ENCODE measurements around the gene PCSK5. TPM values are rescaled to one million over a fixed set of nuclear protein-coding genes. Genes with fewer than 3 reads are reported as not detected.
A peak's percentile ranks its signal among the peaks of the same experiment; 100 is the strongest.

PCSK5 gene
- total RNA-seq, 4 donors from 2014 or later, result 9.6 to 41.8 (median 15.1) TPM

- H3K9me3 ChIP-seq, result no peaks in the 10 kb centered on the region
- no peaks in the 10 kb centered on the region for H3K27me3 ChIP-seq
- no peaks in the 10 kb centered on the region for H3K36me3 ChIP-seq
- DNase-seq, result no peak
- 76 to 86% methylated on average over 4 of the region's 4 CpGs for WGBS, 2 donors
- H3K27ac ChIP-seq, result no peak overlapping the region
- H3K4me1 ChIP-seq, result peaks cover 0 to 7% of the 10 kb centered on the region in 2 donors
- H3K4me3 ChIP-seq (replicated peaks in 1 of 3), result no peak overlapping the region
- no peak for TF ChIP-seq CTCF (IDR thresholded peaks at IDR 0.05)
- TF ChIP-seq POLR2A (IDR thresholded peaks at IDR 0.05), result no peak
- intact Hi-C loops (cut with DNase I), result no loop called here
Measured at GRCh38 chr9:76162086-76162730, 271.7 kb downstream of the PCSK5 start.

GRCh38 chr9:76162751-76163500 is 272.5 kb downstream of the PCSK5 start:
- WGBS, 2 donors, result 81 to 84% methylated on average over 11 of the region's 11 CpGs

GRCh38 chr9:76166526-76166925 is 276.1 kb downstream of the PCSK5 start:
- no peak overlapping the region for H3K27ac ChIP-seq
- TF ChIP-seq POLR2A (IDR thresholded peaks at IDR 0.05) (no peak), CTCF (IDR thresholded peaks at IDR 0.05) (no peak)
- peak; percentile 17 to 31 for DNase-seq
- no peaks in the 10 kb centered on the region for H3K27me3 ChIP-seq
- peaks cover 0 to 7% of the 10 kb centered on the region in 2 donors for H3K4me1 ChIP-seq
- 5 to 25% methylated on average over 2 of the region's 2 CpGs for WGBS, 2 donors
- H3K9me3 ChIP-seq, result no peaks in the 10 kb centered on the region
- no peak overlapping the region for H3K4me3 ChIP-seq (replicated peaks in 1 of 3)
- H3K36me3 ChIP-seq, result no peaks in the 10 kb centered on the region
- intact Hi-C loops (cut with DNase I), result no loop called here

More at GRCh38 chr9:76162751-76163500, 272.5 kb downstream of the PCSK5 start:
- Histone ChIP-seq H3K9me3 (no peaks in the 10 kb centered on the region), H3K4me1 (peaks cover 0 to 7% of the 10 kb centered on the region in 2 donors), H3K36me3 (no peaks in the 10 kb centered on the region), H3K4me3 (replicated peaks in 1 of 3) (no peak overlapping the region), H3K27me3 (no peaks in the 10 kb centered on the region), H3K27ac (no peak overlapping the region)
- no peak for DNase-seq
- intact Hi-C loops (cut with DNase I), result no loop called here
- no peak for TF ChIP-seq CTCF (IDR thresholded peaks at IDR 0.05)
- TF ChIP-seq POLR2A (IDR thresholded peaks at IDR 0.05), result no peak

GRCh38 chr9:76176171-76176570 is 285.7 kb downstream of the PCSK5 start:
- intact Hi-C loops (cut with DNase I), result no loop called here

More at GRCh38 chr9:76176171-76176570, 285.7 kb downstream of the PCSK5 start:
- Histone ChIP-seq H3K4me3 (replicated peaks in 1 of 3) (no peak overlapping the region), H3K4me1 (no peaks in the 10 kb centered on the region), H3K27me3 (no peaks in the 10 kb centered on the region), H3K9me3 (no peaks in the 10 kb centered on the region), H3K27ac (no peak overlapping the region), H3K36me3 (no peaks in the 10 kb centered on the region)
- TF ChIP-seq POLR2A (IDR thresholded peaks at IDR 0.05), result no peak
- TF ChIP-seq CTCF (IDR thresholded peaks at IDR 0.05), result no peak
- 87 to 93% methylated on average over 1 of the region's 1 CpG for WGBS, 2 donors
- DNase-seq, result no peak
